Progenitor cell of endocrine pancreas (in vitro differentiated cells): ENCODE results near the gene HLF. TPM values are rescaled to one million over a fixed set of nuclear protein-coding genes. Genes with fewer than 3 reads are reported as not detected.

Experiments
- DNase-seq: peaks from one replicate; pipeline ENCODE4 v3.0.0; 2021; ENCODE audit warnings: low spot score; ENCODE audit not compliant: unreplicated experiment
- H3K27ac Mint-ChIP-seq: 2 replicates; pipeline ENCODE4 v1.8.0; 2021; ENCODE audit warnings: mild to moderate bottlenecking, moderate library complexity, mixed read lengths
- H3K27me3 Mint-ChIP-seq: 2 replicates; pipeline ENCODE4 v1.8.0; 2021; ENCODE audit warnings: mixed read lengths
- H3K36me3 Mint-ChIP-seq: 2 replicates; pipeline ENCODE4 v1.8.0; 2022; ENCODE audit warnings: mixed read lengths; ENCODE audit not compliant: insufficient read depth
- H3K4me1 Mint-ChIP-seq: 2 replicates; pipeline ENCODE4 v1.8.0; 2021; ENCODE audit warnings: low read depth, mixed read lengths
- H3K4me3 Mint-ChIP-seq: 2 replicates; pipeline ENCODE4 v1.8.0; 2021; ENCODE audit warnings: low read depth, mild to moderate bottlenecking, moderate library complexity, mixed read lengths
- H3K9me3 Mint-ChIP-seq: 2 replicates; pipeline ENCODE4 v1.8.0; 2021; ENCODE audit warnings: low read depth, mixed read lengths
- CTCF ChIP-seq: fragments of 200-600 bp; sonication (generic); IDR thresholded peaks from one replicate; pipeline ENCODE4 v1.5.0; 2021; ENCODE audit warnings: antibody characterized with exemption, mild to moderate bottlenecking; ENCODE audit not compliant: unreplicated experiment
- total RNA-seq: library from RNA; stranded (reverse); gene quantifications from 2 replicates; pipeline ENCODE4 v1.2.1, GENCODE V29; 2021

Gene HLF
- total RNA-seq, 1 donor from 2014 or later: 0.41 TPM

- Mint-ChIP-seq H3K4me3 (no peak overlapping the region), H3K27me3 (peaks cover 10% of the 10 kb centered on the region), H3K4me1 (no peaks in the 10 kb centered on the region)
Measured at GRCh38 chr17:55223524-55223923, 41.2 kb upstream of the HLF start.

GRCh38 chr17:55224746-55225145, 40.0 kb upstream of the HLF start:
- DNase-seq: no peak
- no peak overlapping the region for H3K27ac Mint-ChIP-seq
- no peaks in the 10 kb centered on the region for H3K36me3 Mint-ChIP-seq
- H3K9me3 Mint-ChIP-seq: no peaks in the 10 kb centered on the region
- no peak overlapping the region for H3K4me3 Mint-ChIP-seq
- no peak for TF ChIP-seq CTCF
- H3K27me3 Mint-ChIP-seq: peaks cover 13% of the 10 kb centered on the region
- no peaks in the 10 kb centered on the region for H3K4me1 Mint-ChIP-seq

More at GRCh38 chr17:55223524-55223923, 41.2 kb upstream of the HLF start:
- no peak for TF ChIP-seq CTCF
- Mint-ChIP-seq H3K36me3 (no peaks in the 10 kb centered on the region), H3K9me3 (no peaks in the 10 kb centered on the region), H3K27ac (no peak overlapping the region)
- no peak for DNase-seq

GRCh38 chr17:55225237-55225636, 39.5 kb upstream of the HLF start:
- H3K9me3 Mint-ChIP-seq: no peaks in the 10 kb centered on the region
- no peak for DNase-seq
- no peaks in the 10 kb centered on the region for H3K36me3 Mint-ChIP-seq
- H3K27ac Mint-ChIP-seq: no peak overlapping the region
- no peak for TF ChIP-seq CTCF
- H3K4me1 Mint-ChIP-seq: no peaks in the 10 kb centered on the region
- peaks cover 13% of the 10 kb centered on the region for H3K27me3 Mint-ChIP-seq
- H3K4me3 Mint-ChIP-seq: no peak overlapping the region

GRCh38 chr17:55228683-55229192, 36.0 kb upstream of the HLF start:
- Mint-ChIP-seq H3K27ac (no peak overlapping the region), H3K36me3 (no peaks in the 10 kb centered on the region), H3K9me3 (no peaks in the 10 kb centered on the region), H3K4me1 (no peaks in the 10 kb centered on the region), H3K4me3 (no peak overlapping the region), H3K27me3 (peaks cover 13% of the 10 kb centered on the region)
- no peak for TF ChIP-seq CTCF
- DNase-seq: no peak

GRCh38 chr17:55229276-55229675, 35.5 kb upstream of the HLF start:
- no peak for TF ChIP-seq CTCF
- peaks cover 13% of the 10 kb centered on the region for H3K27me3 Mint-ChIP-seq
- DNase-seq: no peak
- H3K4me3 Mint-ChIP-seq: no peak overlapping the region
- H3K4me1 Mint-ChIP-seq: no peaks in the 10 kb centered on the region
- no peaks in the 10 kb centered on the region for H3K9me3 Mint-ChIP-seq
- H3K27ac Mint-ChIP-seq: no peak overlapping the region
- H3K36me3 Mint-ChIP-seq: no peaks in the 10 kb centered on the region
